Uterus (tissue), 4 donors: ENCODE measurements around the gene ELOVL7. TPM values are rescaled to one million over a fixed set of nuclear protein-coding genes. Genes with fewer than 3 reads are reported as not detected.
"Not testable (repeated sequence)": the region's sequence is repeated elsewhere in the genome, so short reads cannot be mapped to it uniquely, and the experiment has no call there.

Experiments
- DNase-seq, 2 donors: peaks; one replicate each; pipeline ENCODE4 v3.0.0-alpha.2; 2019 to 2020
- H3K27ac ChIP-seq, 2 donors: fragments of 200-600 bp; sonication (generic); 1 replicate in 1 of 2; 2 replicates in 1 of 2; pipeline ENCODE4 v1.5.1; 2016 to 2018
- H3K27me3 ChIP-seq, 2 donors: fragments of 200-600 bp; sonication (generic); one replicate each; pipeline ENCODE4 v1.5.1; 2018 to 2019; ENCODE audit warnings: control low read depth in 1 of 2
- H3K36me3 ChIP-seq, 2 donors: fragments of 200-600 bp; sonication (generic); one replicate each; pipeline ENCODE4 v1.5.1; 2019; ENCODE audit warnings: control low read depth in 1 of 2
- H3K4me1 ChIP-seq, 2 donors: fragments of 200-600 bp; sonication (generic); one replicate each; pipeline ENCODE4 v1.5.1; 2018 to 2019; ENCODE audit warnings: control low read depth in 1 of 2
- H3K4me3 ChIP-seq, 2 donors: fragments of 200-600 bp; sonication (generic); 1 replicate in 1 of 2; 2 replicates in 1 of 2; pipeline ENCODE4 v1.5.1; 2018 to 2019; ENCODE audit warnings: mild to moderate bottlenecking in 1 of 2
- H3K9me3 ChIP-seq, 2 donors: fragments of 200-600 bp; sonication (generic); one replicate each; pipeline ENCODE4 v1.5.1; 2019; ENCODE audit warnings: control low read depth in 1 of 2
- CTCF ChIP-seq, 4 experiments: fragments of 200-600 bp in 2 of 4; fragments of 450-650 bp in 2 of 4; sonication (generic) in 2 of 4; IDR thresholded peaks; one replicate each; pipeline ENCODE4 v1.5.1; 2016 to 2019; ENCODE audit warnings: antibody characterized with exemption in 4 of 4, mild to moderate bottlenecking in 2 of 4, moderate library complexity in 1 of 4
- POLR2A ChIP-seq, 2 donors: fragments of 450-650 bp; IDR thresholded peaks; one replicate each; pipeline ENCODE4 v1.6.1; 2016; ENCODE audit warnings: antibody characterized with exemption in 2 of 2, mild to moderate bottlenecking in 1 of 2, moderate library complexity in 1 of 2
- intact Hi-C: fragments of 100-400 bp; cut with DNase I; formaldehyde crosslinking; loops from one replicate; pipeline ENCODE4 v1.15.1; 2023; ENCODE audit warnings: low total_unique reads
- total RNA-seq, 4 donors: library from RNA; depleted of rRNA in 3 of 4; stranded (reverse); fragments of >200 nt in 3 of 4; gene quantifications; one replicate each; pipeline versions ENCODE4 v1.1.0 to v1.2.4, GENCODE V29; 2014 to 2023
- donor health status: DM: yes; HTN: yes; CAD: no.

The ELOVL7 gene
- total RNA-seq, 4 donors from 2014 or later, result 1.3 to 8.2 (median 2.9) TPM

- TF ChIP-seq POLR2A (IDR thresholded peaks at IDR 0.05) (no peak), CTCF (IDR thresholded peaks at IDR 0.05) (no peak)
- H3K4me1 ChIP-seq, result no peaks in the 10 kb centered on the region
- no peak overlapping the region for H3K4me3 ChIP-seq
- no peaks in the 10 kb centered on the region for H3K36me3 ChIP-seq
- intact Hi-C loops, result no loop called here
- DNase-seq, result no peak
- no peaks in the 10 kb centered on the region for H3K27me3 ChIP-seq
- H3K27ac ChIP-seq, result no peak overlapping the region
- H3K9me3 ChIP-seq, result no peaks in the 10 kb centered on the region
These were observed 125.7 kb downstream of the ELOVL7 start for GRCh38 chr5:60718166-60718892.

GRCh38 chr5:60715201-60715928, 128.7 kb downstream of the ELOVL7 start:
- H3K36me3 ChIP-seq, H3K4me3 ChIP-seq, H3K27ac ChIP-seq, H3K4me1 ChIP-seq, DNase-seq, intact Hi-C loops, H3K9me3 ChIP-seq, H3K27me3 ChIP-seq: not testable (repeated sequence)

- no peak overlapping the region for H3K27ac ChIP-seq
- H3K27me3 ChIP-seq, result no peaks in the 10 kb centered on the region
- no peaks in the 10 kb centered on the region for H3K9me3 ChIP-seq
- no peaks in the 10 kb centered on the region for H3K36me3 ChIP-seq
- DNase-seq, result no peak
- no peaks in the 10 kb centered on the region for H3K4me1 ChIP-seq
- intact Hi-C loops, result no loop called here
- no peak overlapping the region for H3K4me3 ChIP-seq
- TF ChIP-seq POLR2A (IDR thresholded peaks at IDR 0.05), result no peak
- no peak for TF ChIP-seq CTCF (IDR thresholded peaks at IDR 0.05)
These were observed 131.1 kb downstream of the ELOVL7 start for GRCh38 chr5:60712950-60713349.

GRCh38 chr5:60711892-60712291, 132.2 kb downstream of the ELOVL7 start:
- H3K4me1 ChIP-seq, DNase-seq, H3K9me3 ChIP-seq, intact Hi-C loops, H3K27me3 ChIP-seq, H3K4me3 ChIP-seq, H3K27ac ChIP-seq, H3K36me3 ChIP-seq: not testable (repeated sequence)

GRCh38 chr5:60710362-60710761, 133.7 kb downstream of the ELOVL7 start:
- no peak for DNase-seq
- Histone ChIP-seq H3K9me3 (no peaks in the 10 kb centered on the region), H3K27ac (no peak overlapping the region), H3K27me3 (no peaks in the 10 kb centered on the region), H3K4me1 (no peaks in the 10 kb centered on the region), H3K36me3 (no peaks in the 10 kb centered on the region), H3K4me3 (no peak overlapping the region)
- intact Hi-C loops, result no loop called here
- TF ChIP-seq POLR2A (IDR thresholded peaks at IDR 0.05) (no peak), CTCF (IDR thresholded peaks at IDR 0.05) (no peak)

- no peaks in the 10 kb centered on the region for H3K27me3 ChIP-seq
- no peaks in the 10 kb centered on the region for H3K4me1 ChIP-seq
- DNase-seq, result no peak
- no peaks in the 10 kb centered on the region for H3K9me3 ChIP-seq
- no peaks in the 10 kb centered on the region for H3K36me3 ChIP-seq
- intact Hi-C loops, result no loop called here
- H3K4me3 ChIP-seq, result no peak overlapping the region
- TF ChIP-seq CTCF (IDR thresholded peaks at IDR 0.05) (no peak), POLR2A (IDR thresholded peaks at IDR 0.05) (no peak)
- no peak overlapping the region for H3K27ac ChIP-seq
These were observed 138.9 kb downstream of the ELOVL7 start for GRCh38 chr5:60705144-60705543.
